ENCODE measurements around the gene ZNF808. TPM values are rescaled to one million over a fixed set of nuclear protein-coding genes. Genes with fewer than 3 reads are reported as not detected.

The ZNF808 gene
- total and polyA plus RNA-seq, 2 of the 13 experiments (the other 11 are each of a cell fraction or from before 2014, with no cell fraction given), result 3.0 to 7.4 TPM

DNA sequence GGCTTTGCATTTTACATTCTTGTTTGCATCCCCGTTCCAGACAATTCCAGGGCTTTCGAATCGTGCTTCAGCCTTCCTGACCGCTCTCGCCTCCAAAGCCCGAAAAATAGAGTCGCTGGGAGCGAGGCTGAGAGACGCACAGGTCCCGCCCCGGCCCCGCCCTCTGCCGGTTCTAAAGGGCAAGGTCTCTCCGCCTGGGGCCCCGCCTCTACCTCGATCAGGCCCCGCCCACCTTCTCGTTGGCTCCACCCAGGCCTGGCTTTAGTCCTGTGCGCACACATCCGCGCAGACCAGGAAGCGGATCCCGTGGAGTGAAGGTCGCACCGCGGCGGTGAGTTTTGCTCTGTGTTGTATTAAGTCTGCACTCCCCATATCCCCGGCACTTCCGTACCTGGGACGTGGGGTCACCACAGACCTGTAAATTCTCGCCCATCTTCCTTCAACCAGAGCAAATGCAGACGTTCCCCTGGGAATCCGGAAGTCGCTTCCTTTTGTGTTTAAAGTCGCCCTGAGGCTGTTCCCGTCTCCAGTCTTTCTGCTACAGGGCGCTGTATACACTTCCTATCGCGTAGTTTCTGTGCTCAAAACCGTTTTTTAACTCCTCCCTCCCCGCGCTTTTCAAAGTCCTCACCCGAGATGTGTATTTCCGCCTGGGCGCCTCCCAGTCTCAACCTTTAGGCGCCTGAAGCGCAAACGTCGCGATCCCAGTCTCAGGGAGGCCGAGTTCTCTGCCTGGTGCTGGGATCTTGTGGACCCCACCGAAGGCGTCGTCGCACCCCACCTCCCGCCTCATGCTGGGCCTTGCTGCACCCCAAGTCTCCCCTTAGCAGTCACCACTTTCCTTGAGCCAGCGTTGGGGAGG is 42.8 kb downstream of the ZNF808 start, which contains the start of gene ZNF701:
Gene ZNF701 (plus strand): TSS at position 288 of the 862 bp plus-strand sequence. CDS start 3,861 bp downstream, outside the sequence.
- no peaks in the 10 kb centered on the region for H3K79me2 ChIP-seq (ENCODE audit: insufficient read depth, low read length)
- FAIRE-seq, result no peak
- ChIA-PET CTCF (ENCODE audit: low intra/inter-chr PET ratio, low total read pairs) (no interaction called here), POLR2A (interaction anchor here (1.0 kb wide), 1 partner anchor 43 kb away, joined by 5 read pairs; no protein-coding TSS in a partner anchor)
- H4K20me1 ChIP-seq (ENCODE audit: insufficient read depth, low read length), result no peaks in the 10 kb centered on the region
- WGBS (ENCODE audit: low lambda C conversion rate), result 58% methylated on average over 53 of the region's 57 CpGs
- H2AFZ ChIP-seq (ENCODE audit: low read length), result no peak within 1 kb of the TSS
- in situ Hi-C loops (cut with HindIII; ENCODE audit: extremely low pct_ligation_motif_present, low pct_unique_long_range_greater_than_20kb), result no loop called here
- ATAC-seq, result peak; percentile 96
- H3K9me3 ChIP-seq (ENCODE audit: low read length), result peaks cover 45% of the 10 kb centered on the region
- peak; percentile 72 for DNase-seq (ENCODE audit: low spot score)
- peak within 1 kb of the TSS; percentile 61 to 78 (median 73) for H3K4me3 ChIP-seq (replicated peaks in 1 of 3; ENCODE audit: insufficient read depth in 1 of 3, low read depth in 2 of 3, low read length in 3 of 3)
- H3K4me1 ChIP-seq (ENCODE audit: insufficient read depth, low read length), result no peaks in the 10 kb centered on the region
- intact Hi-C loops (cut with micrococcal nuclease; ENCODE audit: unreplicated experiment), result no loop called here
- no peaks in the 10 kb centered on the region; a peak in 1 of 5 replicates for H3K27me3 ChIP-seq (ENCODE audit: control insufficient read depth in 1 of 2, insufficient read depth in 2 of 2, low read length in 2 of 2)
- 0 out of 5 replicates have a peak, but pooled peaks cover 0 to 5% of the 10 kb centered on the region in 2 experiments for H3K36me3 ChIP-seq (replicated peaks in 1 of 2; ENCODE audit: control insufficient read depth in 1 of 2, insufficient read depth in 2 of 2, low read length in 2 of 2)
- H3K4me2 ChIP-seq (ENCODE audit: low read depth, low read length), result peak within 1 kb of the TSS; percentile 62
- peak within 1 kb of the TSS; percentile 83 for H3K9ac ChIP-seq (ENCODE audit: insufficient read depth, low read depth, low read length)
- TSS peak; percentile 84 for BruUV-seq (replicated peaks)
- peak within 1 kb of the TSS; percentile 85 for H3K27ac ChIP-seq (ENCODE audit: extremely low read length, insufficient read depth, low read length)
- TF ChIP-seq ZNF652 (CRISPR knock-in tag; IDR thresholded peaks at IDR 0.05; ENCODE audit: borderline replicate concordance, low read depth) (peak; percentile 19; the same call in 1 of the 2 replicates), ZNF782 (CRISPR knock-in tag; IDR thresholded peaks at IDR 0.05; ENCODE audit: borderline replicate concordance) (no peak), SMARCE1 (IDR thresholded peaks at IDR 0.05; ENCODE audit: borderline replicate concordance) (no peak), ZNF550 (CRISPR knock-in tag; IDR thresholded peaks at IDR 0.05; ENCODE audit: borderline replicate concordance) (no peak), FOXK1 (CRISPR knock-in tag; IDR thresholded peaks at IDR 0.05; ENCODE audit: borderline replicate concordance, low read depth) (no peak), BRD4 (CRISPR knock-in tag; IDR thresholded peaks at IDR 0.05) (no peak), ZFP36L2 (CRISPR knock-in tag; IDR thresholded peaks at IDR 0.05) (no peak), CBX5 (CRISPR knock-in tag; IDR thresholded peaks at IDR 0.05; ENCODE audit: borderline replicate concordance) (no peak), HMG20B (CRISPR knock-in tag; conservative IDR thresholded peaks at IDR 0.05) (no peak), NCOR1 (IDR thresholded peaks at IDR 0.05; ENCODE audit: borderline replicate concordance, low read length) (no peak), KAT2B (IDR thresholded peaks at IDR 0.05; ENCODE audit: borderline replicate concordance, low read depth, low read length) (no peak), BRCA1 (CRISPR knock-in tag; IDR thresholded peaks at IDR 0.05) (no peak), CBX1 (IDR thresholded peaks at IDR 0.05; ENCODE audit: low read depth) (no peak), ZNF629 (CRISPR knock-in tag; conservative IDR thresholded peaks at IDR 0.05) (no peak)
- TF ChIP-seq, protein P1, sequence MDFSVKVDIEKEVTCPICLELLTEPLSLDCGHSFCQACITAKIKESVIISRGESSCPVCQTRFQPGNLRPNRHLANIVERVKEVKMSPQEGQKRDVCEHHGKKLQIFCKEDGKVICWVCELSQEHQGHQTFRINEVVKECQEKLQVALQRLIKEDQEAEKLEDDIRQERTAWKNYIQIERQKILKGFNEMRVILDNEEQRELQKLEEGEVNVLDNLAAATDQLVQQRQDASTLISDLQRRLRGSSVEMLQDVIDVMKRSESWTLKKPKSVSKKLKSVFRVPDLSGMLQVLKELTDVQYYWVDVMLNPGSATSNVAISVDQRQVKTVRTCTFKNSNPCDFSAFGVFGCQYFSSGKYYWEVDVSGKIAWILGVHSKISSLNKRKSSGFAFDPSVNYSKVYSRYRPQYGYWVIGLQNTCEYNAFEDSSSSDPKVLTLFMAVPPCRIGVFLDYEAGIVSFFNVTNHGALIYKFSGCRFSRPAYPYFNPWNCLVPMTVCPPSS (IDR thresholded peaks at IDR 0.05), result no peak
- TF ChIP-seq, protein P2, sequence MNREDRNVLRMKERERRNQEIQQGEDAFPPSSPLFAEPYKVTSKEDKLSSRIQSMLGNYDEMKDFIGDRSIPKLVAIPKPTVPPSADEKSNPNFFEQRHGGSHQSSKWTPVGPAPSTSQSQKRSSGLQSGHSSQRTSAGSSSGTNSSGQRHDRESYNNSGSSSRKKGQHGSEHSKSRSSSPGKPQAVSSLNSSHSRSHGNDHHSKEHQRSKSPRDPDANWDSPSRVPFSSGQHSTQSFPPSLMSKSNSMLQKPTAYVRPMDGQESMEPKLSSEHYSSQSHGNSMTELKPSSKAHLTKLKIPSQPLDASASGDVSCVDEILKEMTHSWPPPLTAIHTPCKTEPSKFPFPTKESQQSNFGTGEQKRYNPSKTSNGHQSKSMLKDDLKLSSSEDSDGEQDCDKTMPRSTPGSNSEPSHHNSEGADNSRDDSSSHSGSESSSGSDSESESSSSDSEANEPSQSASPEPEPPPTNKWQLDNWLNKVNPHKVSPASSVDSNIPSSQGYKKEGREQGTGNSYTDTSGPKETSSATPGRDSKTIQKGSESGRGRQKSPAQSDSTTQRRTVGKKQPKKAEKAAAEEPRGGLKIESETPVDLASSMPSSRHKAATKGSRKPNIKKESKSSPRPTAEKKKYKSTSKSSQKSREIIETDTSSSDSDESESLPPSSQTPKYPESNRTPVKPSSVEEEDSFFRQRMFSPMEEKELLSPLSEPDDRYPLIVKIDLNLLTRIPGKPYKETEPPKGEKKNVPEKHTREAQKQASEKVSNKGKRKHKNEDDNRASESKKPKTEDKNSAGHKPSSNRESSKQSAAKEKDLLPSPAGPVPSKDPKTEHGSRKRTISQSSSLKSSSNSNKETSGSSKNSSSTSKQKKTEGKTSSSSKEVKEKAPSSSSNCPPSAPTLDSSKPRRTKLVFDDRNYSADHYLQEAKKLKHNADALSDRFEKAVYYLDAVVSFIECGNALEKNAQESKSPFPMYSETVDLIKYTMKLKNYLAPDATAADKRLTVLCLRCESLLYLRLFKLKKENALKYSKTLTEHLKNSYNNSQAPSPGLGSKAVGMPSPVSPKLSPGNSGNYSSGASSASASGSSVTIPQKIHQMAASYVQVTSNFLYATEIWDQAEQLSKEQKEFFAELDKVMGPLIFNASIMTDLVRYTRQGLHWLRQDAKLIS (CRISPR knock-in tag; IDR thresholded peaks at IDR 0.05), result no peak
- TF ChIP-seq, protein P3, sequence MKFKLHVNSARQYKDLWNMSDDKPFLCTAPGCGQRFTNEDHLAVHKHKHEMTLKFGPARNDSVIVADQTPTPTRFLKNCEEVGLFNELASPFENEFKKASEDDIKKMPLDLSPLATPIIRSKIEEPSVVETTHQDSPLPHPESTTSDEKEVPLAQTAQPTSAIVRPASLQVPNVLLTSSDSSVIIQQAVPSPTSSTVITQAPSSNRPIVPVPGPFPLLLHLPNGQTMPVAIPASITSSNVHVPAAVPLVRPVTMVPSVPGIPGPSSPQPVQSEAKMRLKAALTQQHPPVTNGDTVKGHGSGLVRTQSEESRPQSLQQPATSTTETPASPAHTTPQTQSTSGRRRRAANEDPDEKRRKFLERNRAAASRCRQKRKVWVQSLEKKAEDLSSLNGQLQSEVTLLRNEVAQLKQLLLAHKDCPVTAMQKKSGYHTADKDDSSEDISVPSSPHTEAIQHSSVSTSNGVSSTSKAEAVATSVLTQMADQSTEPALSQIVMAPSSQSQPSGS (CRISPR knock-in tag; IDR thresholded peaks at IDR 0.05), result no peak
